ENCODE data around the gene EIF3F. TPM values are rescaled to one million over a fixed set of nuclear protein-coding genes. Genes with fewer than 3 reads are reported as not detected.

The EIF3F gene
- total and polyA plus RNA-seq, 2 donors (not counting 3 experiments of a cell fraction or from before 2014, with no cell fraction given): 411 to 436 TPM

GRCh38 chr11:8041576-8041975, 54.4 kb downstream of the EIF3F start:
- Histone ChIP-seq H4K20me1 (replicated peaks; ENCODE audit: control insufficient read depth, extremely low read depth, insufficient read depth, low read length) (no peaks in the 10 kb centered on the region), H3K9me1 (replicated peaks; ENCODE audit: control insufficient read depth, extremely low read depth, insufficient read depth, low read length) (no peaks in the 10 kb centered on the region), H3K4me1 (ENCODE audit: control insufficient read depth, extremely low read depth, insufficient read depth, low read length) (no peaks in the 10 kb centered on the region), H3K27me3 (ENCODE audit: control insufficient read depth in 2 of 2, insufficient read depth in 2 of 2, low read length in 2 of 2) (peaks cover 0 to 17% of the 10 kb centered on the region in 2 experiments), H3K27ac (ENCODE audit: insufficient read depth, low read depth, low read length) (no peak overlapping the region), H3K36me3 (ENCODE audit: control insufficient read depth in 2 of 2, extremely low read depth in 1 of 2, insufficient read depth in 2 of 2, low read length in 2 of 2) (no peaks in the 10 kb centered on the region), H3K4me3 (replicated peaks in 1 of 3; ENCODE audit: insufficient read depth in 1 of 3, low read depth in 1 of 3, low read length in 3 of 3) (no peak overlapping the region), H2AFZ (ENCODE audit: low read depth, low read length) (no peak overlapping the region), H3K4me2 (ENCODE audit: insufficient read depth, low read length) (no peak overlapping the region), H3K79me2 (ENCODE audit: control insufficient read depth, insufficient read depth, low read length) (no peaks in the 10 kb centered on the region), H3K9ac (replicated peaks; ENCODE audit: extremely low read depth, insufficient read depth, low read length) (no peak overlapping the region), H3K9me3 (replicated peaks; ENCODE audit: control insufficient read depth, insufficient read depth, low read length) (no peaks in the 10 kb centered on the region)
- TF ChIP-seq JUN (IDR thresholded peaks at IDR 0.05; ENCODE audit: borderline replicate concordance, insufficient read depth, insufficient read length, low read depth) (no peak), GATA2 (IDR thresholded peaks at IDR 0.05; ENCODE audit: insufficient read depth, insufficient read length, low read depth, low read length) (no peak), POLR2A (IDR thresholded peaks at IDR 0.05; ENCODE audit: low read depth, low read length) (no peak), POLR2AphosphoS5 (IDR thresholded peaks at IDR 0.05; ENCODE audit: insufficient read depth, low read depth, low read length) (no peak), FOS (IDR thresholded peaks at IDR 0.05; ENCODE audit: borderline replicate concordance, insufficient read depth, low read length) (no peak), MYC (IDR thresholded peaks at IDR 0.05; ENCODE audit: low read depth, low read length) (no peak), EZH2 (IDR thresholded peaks at IDR 0.05; ENCODE audit: borderline replicate concordance, low read depth, low read length, severe bottlenecking) (no peak), MAX (IDR thresholded peaks at IDR 0.05; ENCODE audit: insufficient read depth, insufficient read length) (no peak), CTCF (IDR thresholded peaks at IDR 0.05; ENCODE audit: extremely low read depth in 1 of 2, insufficient read depth in 1 of 2, low read depth in 1 of 2, low read length in 2 of 2) (no peak)
- FAIRE-seq: no peak
- CTCF ChIA-PET: interaction anchor here (0.6 to 1.7 kb wide), 3 partner anchors 8 to 49 kb away, joined by 3 to 5 read pairs (median 3); no protein-coding TSS in a partner anchor
- dilution Hi-C loops (cut with MboI; ENCODE audit: extremely low pct_ligation_motif_present, low sequenced_read_pairs): no loop called here
- POLR2A ChIA-PET: no interaction called here
- no TSS peak for BruUV-seq (replicated peaks)
- intact Hi-C loops (cut with micrococcal nuclease): no loop called here
- DNase-seq (ENCODE audit: low read depth, low spot score): no peak
